Effector memory CD8-positive, alpha-beta T cell (primary cell): ENCODE measurements around the gene GNL3.
"Not testable (repeated sequence)": the region's sequence is repeated elsewhere in the genome, so short reads cannot be mapped to it uniquely, and the experiment has no call there.

Experiments used
- ATAC-seq: fragments of 150-1000 bp; cut with Tn5 transposase; replicated peaks from 2 replicates; pipeline ENCODE4 v1.10.0; 2021; ENCODE audit warnings: mild to moderate bottlenecking, moderate library complexity
- DNase-seq, 3 experiments: peaks; one replicate each; pipeline ENCODE4 v3.0.0; 2021
- H3K27ac Mint-ChIP-seq, 2 donors: one replicate each; pipeline ENCODE4 v1.8.0; 2022; ENCODE audit warnings: mild to moderate bottlenecking in 2 of 2, mixed read lengths in 2 of 2, moderate library complexity in 2 of 2
- H3K27me3 Mint-ChIP-seq, 2 donors: one replicate each; pipeline ENCODE4 v1.8.0; 2022; ENCODE audit warnings: mixed read lengths in 2 of 2
- H3K36me3 Mint-ChIP-seq: one replicate; pipeline ENCODE4 v1.8.0; 2022; ENCODE audit warnings: mild to moderate bottlenecking, moderate library complexity, mixed read lengths; ENCODE audit not compliant: insufficient read depth
- H3K4me1 Mint-ChIP-seq, 2 donors: one replicate each; pipeline ENCODE4 v1.8.0; 2022; ENCODE audit warnings: low read depth in 2 of 2, mixed read lengths in 2 of 2
- H3K4me3 Mint-ChIP-seq, 2 donors: one replicate each; pipeline ENCODE4 v1.8.0; 2022; ENCODE audit warnings: mild to moderate bottlenecking in 2 of 2, mixed read lengths in 2 of 2, moderate library complexity in 2 of 2
- H3K9me3 Mint-ChIP-seq, 2 donors: one replicate each; pipeline ENCODE4 v1.8.0; 2022; ENCODE audit warnings: mixed read lengths in 2 of 2

GNL3 gene

GRCh38 chr3:52715714-52716305 lies 30.0 kb downstream of the GNL3 start:
- peaks cover 0 to 2% of the 10 kb centered on the region in 2 donors for H3K9me3 Mint-ChIP-seq
- ATAC-seq: no peak

GRCh38 chr3:52719618-52720017 lies 33.8 kb downstream of the GNL3 start:
- Mint-ChIP-seq H3K9me3 (peaks cover 0 to 2% of the 10 kb centered on the region in 2 donors), H3K27me3 (no peaks in the 10 kb centered on the region), H3K36me3 (peaks cover 21% of the 10 kb centered on the region), H3K27ac (peak overlapping the region in 1 of 2 donors; percentile 29), H3K4me3 (no peak overlapping the region), H3K4me1 (no peaks in the 10 kb centered on the region)
- ATAC-seq: no peak
- DNase-seq: no peak

More at GRCh38 chr3:52715714-52716305, 30.0 kb downstream of the GNL3 start:
- no peaks in the 10 kb centered on the region for H3K4me1 Mint-ChIP-seq
- H3K36me3 Mint-ChIP-seq: peaks cover 17% of the 10 kb centered on the region
- H3K4me3 Mint-ChIP-seq: no peak overlapping the region
- H3K27me3 Mint-ChIP-seq: no peaks in the 10 kb centered on the region
- no peak for DNase-seq
- no peak overlapping the region for H3K27ac Mint-ChIP-seq

- H3K4me1 Mint-ChIP-seq: no peaks in the 10 kb centered on the region
- peaks cover 0 to 2% of the 10 kb centered on the region in 2 donors for H3K9me3 Mint-ChIP-seq
- no peak for ATAC-seq
- no peak for DNase-seq
- H3K27me3 Mint-ChIP-seq: no peaks in the 10 kb centered on the region
- peak overlapping the region in 1 of 2 donors; percentile 25 for H3K27ac Mint-ChIP-seq
- peaks cover 21% of the 10 kb centered on the region for H3K36me3 Mint-ChIP-seq
- peak overlapping the region in 1 of 2 donors; percentile 20 for H3K4me3 Mint-ChIP-seq
These were observed 35.3 kb downstream of the GNL3 start for GRCh38 chr3:52721002-52721729.

- DNase-seq (no peak), ATAC-seq (no peak)
- H3K27ac Mint-ChIP-seq: no peak overlapping the region
- H3K36me3 Mint-ChIP-seq: peaks cover 18% of the 10 kb centered on the region
- no peaks in the 10 kb centered on the region for H3K27me3 Mint-ChIP-seq
- no peaks in the 10 kb centered on the region for H3K4me1 Mint-ChIP-seq
- H3K9me3 Mint-ChIP-seq: peaks cover 0 to 2% of the 10 kb centered on the region in 2 donors
- no peak overlapping the region for H3K4me3 Mint-ChIP-seq
These were observed 35.8 kb downstream of the GNL3 start for GRCh38 chr3:52721730-52722008.

GRCh38 chr3:52722491-52722890 lies 36.7 kb downstream of the GNL3 start:
- Mint-ChIP-seq H3K36me3 (peaks cover 16% of the 10 kb centered on the region), H3K27ac (no peak overlapping the region), H3K27me3 (no peaks in the 10 kb centered on the region), H3K4me3 (no peak overlapping the region), H3K9me3 (peaks cover 0 to 2% of the 10 kb centered on the region in 2 donors), H3K4me1 (no peaks in the 10 kb centered on the region)
- no peak for DNase-seq
- no peak for ATAC-seq

GRCh38 chr3:52723935-52724334 lies 38.1 kb downstream of the GNL3 start:
- DNase-seq: no peak
- no peaks in the 10 kb centered on the region for H3K4me1 Mint-ChIP-seq
- H3K9me3 Mint-ChIP-seq: peaks cover 0 to 2% of the 10 kb centered on the region in 2 donors
- ATAC-seq: no peak
- H3K36me3 Mint-ChIP-seq: peaks cover 12% of the 10 kb centered on the region
- no peak overlapping the region for H3K4me3 Mint-ChIP-seq
- no peaks in the 10 kb centered on the region for H3K27me3 Mint-ChIP-seq
- no peak overlapping the region for H3K27ac Mint-ChIP-seq

GRCh38 chr3:52724511-52724910 lies 38.7 kb downstream of the GNL3 start:
- peaks cover 11% of the 10 kb centered on the region for H3K36me3 Mint-ChIP-seq
- no peaks in the 10 kb centered on the region for H3K27me3 Mint-ChIP-seq
- no peak overlapping the region for H3K4me3 Mint-ChIP-seq
- no peak for DNase-seq
- H3K9me3 Mint-ChIP-seq: peaks cover 0 to 2% of the 10 kb centered on the region in 2 donors
- H3K27ac Mint-ChIP-seq: no peak overlapping the region
- no peaks in the 10 kb centered on the region for H3K4me1 Mint-ChIP-seq
- no peak for ATAC-seq

GRCh38 chr3:52728753-52729152 lies 42.9 kb downstream of the GNL3 start:
- not testable (repeated sequence) for H3K27me3 Mint-ChIP-seq, H3K27ac Mint-ChIP-seq, DNase-seq, ATAC-seq, H3K9me3 Mint-ChIP-seq, H3K4me1 Mint-ChIP-seq, H3K4me3 Mint-ChIP-seq
- peaks cover 28% of the 10 kb centered on the region for H3K36me3 Mint-ChIP-seq

- no peak overlapping the region for H3K27ac Mint-ChIP-seq
- H3K36me3 Mint-ChIP-seq: peaks cover 42% of the 10 kb centered on the region
- no peaks in the 10 kb centered on the region for H3K9me3 Mint-ChIP-seq
- H3K4me1 Mint-ChIP-seq: no peaks in the 10 kb centered on the region
- ATAC-seq (no peak), DNase-seq (no peak)
- H3K4me3 Mint-ChIP-seq: no peak overlapping the region
- no peaks in the 10 kb centered on the region for H3K27me3 Mint-ChIP-seq
These were observed 44.8 kb downstream of the GNL3 start for GRCh38 chr3:52730681-52731080.

GRCh38 chr3:52731590-52731989 lies 45.8 kb downstream of the GNL3 start:
- H3K36me3 Mint-ChIP-seq: peaks cover 46% of the 10 kb centered on the region
- H3K4me3 Mint-ChIP-seq: no peak overlapping the region
- H3K4me1 Mint-ChIP-seq: no peaks in the 10 kb centered on the region
- no peaks in the 10 kb centered on the region for H3K9me3 Mint-ChIP-seq
- ATAC-seq (no peak), DNase-seq (no peak)
- no peak overlapping the region for H3K27ac Mint-ChIP-seq
- H3K27me3 Mint-ChIP-seq: no peaks in the 10 kb centered on the region

GRCh38 chr3:52733256-52733891 lies 47.5 kb downstream of the GNL3 start:
- H3K4me3 Mint-ChIP-seq: no peak overlapping the region
- no peaks in the 10 kb centered on the region for H3K27me3 Mint-ChIP-seq
- no peaks in the 10 kb centered on the region for H3K4me1 Mint-ChIP-seq
- H3K36me3 Mint-ChIP-seq: peaks cover 52% of the 10 kb centered on the region
- H3K9me3 Mint-ChIP-seq: no peaks in the 10 kb centered on the region
- H3K27ac Mint-ChIP-seq: no peak overlapping the region
- ATAC-seq: no peak
- no peak for DNase-seq

GRCh38 chr3:52739730-52740129 lies 53.9 kb downstream of the GNL3 start:
- Mint-ChIP-seq H3K27ac (no peak overlapping the region), H3K9me3 (no peaks in the 10 kb centered on the region), H3K36me3 (peaks cover 54% of the 10 kb centered on the region), H3K27me3 (no peaks in the 10 kb centered on the region), H3K4me3 (no peak overlapping the region), H3K4me1 (no peaks in the 10 kb centered on the region)
- no peak for ATAC-seq
- DNase-seq: no peak

- no peaks in the 10 kb centered on the region for H3K27me3 Mint-ChIP-seq
- ATAC-seq (peak; percentile 33), DNase-seq (peak in 1 of 3 experiments; percentile 4)
- H3K4me1 Mint-ChIP-seq: no peaks in the 10 kb centered on the region
- H3K9me3 Mint-ChIP-seq: no peaks in the 10 kb centered on the region
- peaks cover 51% of the 10 kb centered on the region for H3K36me3 Mint-ChIP-seq
- H3K27ac Mint-ChIP-seq: no peak overlapping the region
- H3K4me3 Mint-ChIP-seq: no peak overlapping the region
These were observed 56.7 kb downstream of the GNL3 start for GRCh38 chr3:52742418-52743041.

- no peak for DNase-seq
- Mint-ChIP-seq H3K4me1 (no peaks in the 10 kb centered on the region), H3K36me3 (peaks cover 56% of the 10 kb centered on the region), H3K27me3 (no peaks in the 10 kb centered on the region), H3K4me3 (no peak overlapping the region), H3K27ac (no peak overlapping the region), H3K9me3 (no peaks in the 10 kb centered on the region)
- ATAC-seq: no peak
These were observed 57.3 kb downstream of the GNL3 start for GRCh38 chr3:52743152-52743551.
